ENCODE results near the gene TMEM129.

GRCh38 chr4:1718095-1718850 lies 2.9 kb downstream of the TMEM129 start:
- TF ChIP-seq CTCF (IDR thresholded peaks at IDR 0.05; ENCODE audit: low read length) (no peak), EZH2 (optimal IDR thresholded peaks at IDR 0.05; ENCODE audit: low read depth, low read length) (no peak), EZH2phosphoT487 (IDR thresholded peaks at IDR 0.05; ENCODE audit: low read length) (no peak)
